ENCODE measurements around the gene GNG12.

GNG12 gene

GRCh38 chr1:67839826-67840225, 6.6 kb upstream of the GNG12 start:
- DNase-seq: no peak

GRCh38 chr1:67838180-67838910, 5.1 kb upstream of the GNG12 start:
- no peak for DNase-seq

GRCh38 chr1:67836769-67837168, 3.5 kb upstream of the GNG12 start:
- DNase-seq: no peak

DNA sequence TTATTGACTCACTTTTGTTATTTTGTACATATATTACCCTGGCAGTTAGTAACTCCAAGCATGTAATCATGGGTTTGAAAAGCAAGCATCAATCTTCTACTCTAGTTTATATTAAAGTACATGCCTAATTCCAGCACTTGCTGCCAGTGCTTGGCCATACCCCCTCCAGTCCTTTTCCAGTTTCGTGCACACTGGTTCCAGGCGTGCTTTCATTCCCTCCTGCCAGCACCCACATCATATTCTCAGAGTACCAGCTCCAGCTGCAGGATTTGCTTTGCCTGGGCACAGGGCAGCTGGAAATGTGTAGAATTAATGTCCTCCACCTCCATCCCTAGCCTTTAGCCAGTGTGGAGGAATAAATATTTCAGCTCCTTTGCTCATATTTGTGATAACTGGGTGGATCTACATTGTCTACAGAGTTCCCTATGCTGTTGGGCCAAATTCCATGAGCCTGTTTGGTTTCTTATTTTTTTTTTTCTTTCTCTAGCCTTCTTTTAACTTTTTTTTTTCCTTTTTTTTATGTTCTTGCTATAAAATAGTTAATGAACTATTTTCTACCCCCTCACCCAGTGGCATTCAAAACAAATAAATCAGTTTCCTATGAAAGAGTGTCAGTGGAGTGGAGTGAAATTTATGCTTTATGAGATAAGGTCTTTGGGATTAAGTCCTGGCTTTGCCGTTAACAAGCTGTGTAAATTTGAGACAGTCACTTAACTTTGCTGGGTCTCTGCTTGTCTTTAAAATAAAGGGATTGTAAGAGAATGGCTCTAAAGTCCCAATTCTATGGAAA, 2.6 kb upstream of the GNG12 start:
- no peak for DNase-seq

DNA sequence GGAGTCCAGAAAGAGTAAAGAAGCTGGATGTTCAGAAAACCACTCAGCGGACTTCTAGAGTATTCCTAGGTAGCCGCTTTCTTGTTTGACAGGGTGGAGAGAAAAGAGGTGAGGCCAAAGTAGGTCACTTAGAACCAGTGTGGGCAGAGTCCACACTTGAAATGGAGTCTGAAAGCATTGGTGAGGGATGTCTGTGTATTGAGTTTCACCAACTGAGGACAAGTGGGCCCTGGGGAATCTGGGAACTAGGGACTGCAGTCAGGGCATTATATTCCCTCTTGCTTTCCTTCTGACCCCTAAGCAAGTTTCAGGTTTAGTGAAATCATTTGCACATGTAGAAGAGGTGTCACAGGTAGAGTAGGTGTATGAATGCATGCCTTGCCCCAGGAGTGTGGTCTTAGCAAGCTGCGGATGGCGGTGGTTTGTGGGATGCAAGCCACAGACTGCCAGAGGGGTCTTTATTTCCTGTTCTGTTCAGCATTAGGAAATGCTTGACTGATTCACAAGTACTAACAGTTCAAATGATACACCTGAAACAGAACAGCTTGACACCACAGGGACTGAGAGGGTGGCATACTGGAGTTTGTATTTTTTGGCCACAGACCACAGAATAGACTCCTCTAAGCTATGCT, 1.1 kb upstream of the GNG12 start:
- DNase-seq: no peak

DNA sequence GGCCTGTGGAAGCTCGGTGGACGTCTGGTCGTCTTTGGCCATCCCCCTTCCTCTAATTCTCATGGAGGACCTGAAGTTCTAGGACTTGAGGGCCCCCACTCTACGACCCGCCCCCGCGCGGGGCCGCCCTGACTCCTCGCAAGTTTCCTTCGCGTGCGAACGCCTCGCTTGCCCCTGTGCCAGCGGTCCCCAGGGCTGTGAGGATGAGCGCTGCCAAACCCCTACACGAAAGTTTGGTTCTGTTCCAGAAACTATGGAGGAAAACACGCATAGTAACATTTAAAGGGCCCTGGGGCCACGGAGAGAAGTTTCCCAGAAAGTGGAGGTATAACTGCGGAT, 304 bp upstream of the GNG12 start:
- DNase-seq: no peak

GRCh38 chr1:67831850-67832513, 1.3 kb downstream of the GNG12 start:
- no peak for DNase-seq

DNA sequence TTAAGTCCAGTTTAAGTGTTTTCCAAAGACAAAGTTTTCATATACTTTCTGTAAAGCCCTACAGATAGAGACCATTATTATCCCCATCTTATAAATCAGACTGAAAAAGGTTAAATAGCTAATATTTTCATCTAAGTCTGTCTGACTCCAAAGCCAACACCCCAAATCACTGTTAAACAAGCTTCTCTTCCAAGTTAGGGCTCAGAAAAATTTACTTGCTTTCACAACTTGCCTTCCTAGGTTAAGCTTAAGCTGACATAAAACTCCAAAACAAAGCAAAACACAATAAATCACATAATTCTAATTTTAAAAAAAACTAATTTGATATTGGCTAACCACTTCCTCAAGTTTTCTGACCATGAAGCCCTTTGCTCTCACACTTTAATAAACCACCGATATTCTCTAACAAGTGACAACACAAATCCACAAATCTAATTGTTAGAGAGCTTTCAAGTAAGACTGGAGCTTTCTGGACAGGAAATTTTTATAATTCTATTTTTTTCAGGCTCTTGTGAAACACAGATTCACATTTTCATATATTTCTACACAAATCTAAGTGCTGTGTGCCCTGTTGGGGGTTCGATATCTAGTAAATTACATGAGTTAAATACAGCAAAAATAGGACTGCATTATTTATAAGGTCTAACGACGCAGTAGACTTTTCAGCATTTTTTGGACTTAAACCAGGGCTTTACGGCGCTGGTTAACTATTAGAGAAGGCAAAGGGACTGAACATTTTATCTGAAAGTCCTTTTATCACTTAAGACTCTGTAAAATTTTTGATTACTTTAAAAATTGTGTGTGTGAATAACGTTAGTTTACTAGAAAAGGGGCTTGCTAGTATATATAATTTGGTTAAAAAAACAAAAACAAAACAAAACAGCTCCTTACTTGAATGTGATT, 2.1 kb downstream of the GNG12 start:
- DNase-seq: no peak

- no peak for DNase-seq
Measured at GRCh38 chr1:67830226-67830625, 3.0 kb downstream of the GNG12 start.

GRCh38 chr1:67827688-67828087, 5.6 kb downstream of the GNG12 start:
- no peak for DNase-seq

GRCh38 chr1:67825591-67825990, 7.7 kb downstream of the GNG12 start:
- no peak for DNase-seq

GRCh38 chr1:67824766-67825165, 8.5 kb downstream of the GNG12 start:
- DNase-seq: no peak

DNA sequence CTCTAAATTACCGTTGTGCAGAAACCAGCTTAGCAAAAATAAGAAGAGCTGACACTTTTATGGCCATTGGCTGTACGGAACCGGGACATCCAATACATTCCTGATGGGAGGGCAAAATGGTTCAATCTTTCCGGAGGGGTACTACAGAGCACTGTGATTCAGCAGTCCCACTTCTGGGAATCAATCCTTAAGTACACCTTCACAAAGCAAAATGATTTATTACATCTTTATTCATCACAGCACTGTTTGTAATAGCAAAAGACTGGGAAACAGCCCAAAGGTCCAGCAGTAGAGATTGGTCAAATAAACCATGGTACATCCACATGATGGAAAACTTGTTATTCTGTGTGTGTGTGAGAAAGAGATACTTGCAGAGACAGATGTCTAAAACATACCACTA, 9.7 kb downstream of the GNG12 start:
- DNase-seq: no peak

DNA sequence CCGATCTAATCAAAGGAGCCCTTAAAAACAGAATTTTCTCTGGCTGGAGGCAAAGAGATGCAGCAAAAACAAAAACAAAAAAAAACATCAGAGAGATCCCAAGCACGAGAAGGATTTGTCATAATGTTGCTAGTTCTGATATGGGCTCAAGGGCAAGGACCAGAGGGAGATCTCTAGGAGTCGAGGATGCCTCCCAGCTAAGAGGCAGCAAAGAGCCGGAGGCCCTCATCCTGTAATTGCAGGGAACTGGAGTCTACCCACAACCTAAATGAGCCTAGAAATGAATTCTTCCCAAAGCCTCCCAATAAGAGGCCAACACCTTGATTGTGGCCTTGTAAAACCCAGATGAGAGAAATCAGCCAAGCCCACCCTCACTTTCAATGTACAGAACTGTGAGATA, 12.0 kb downstream of the GNG12 start:
- DNase-seq: no peak

GRCh38 chr1:67818725-67819301, 14.5 kb downstream of the GNG12 start:
- DNase-seq: no peak

GRCh38 chr1:67818162-67818561, 15.1 kb downstream of the GNG12 start:
- DNase-seq: no peak

GRCh38 chr1:67817319-67817718, 15.9 kb downstream of the GNG12 start:
- DNase-seq: no peak

- no peak for DNase-seq
Measured at GRCh38 chr1:67816506-67816905, 16.8 kb downstream of the GNG12 start.

- DNase-seq: no peak
Measured at GRCh38 chr1:67816095-67816475, 17.2 kb downstream of the GNG12 start.

DNA sequence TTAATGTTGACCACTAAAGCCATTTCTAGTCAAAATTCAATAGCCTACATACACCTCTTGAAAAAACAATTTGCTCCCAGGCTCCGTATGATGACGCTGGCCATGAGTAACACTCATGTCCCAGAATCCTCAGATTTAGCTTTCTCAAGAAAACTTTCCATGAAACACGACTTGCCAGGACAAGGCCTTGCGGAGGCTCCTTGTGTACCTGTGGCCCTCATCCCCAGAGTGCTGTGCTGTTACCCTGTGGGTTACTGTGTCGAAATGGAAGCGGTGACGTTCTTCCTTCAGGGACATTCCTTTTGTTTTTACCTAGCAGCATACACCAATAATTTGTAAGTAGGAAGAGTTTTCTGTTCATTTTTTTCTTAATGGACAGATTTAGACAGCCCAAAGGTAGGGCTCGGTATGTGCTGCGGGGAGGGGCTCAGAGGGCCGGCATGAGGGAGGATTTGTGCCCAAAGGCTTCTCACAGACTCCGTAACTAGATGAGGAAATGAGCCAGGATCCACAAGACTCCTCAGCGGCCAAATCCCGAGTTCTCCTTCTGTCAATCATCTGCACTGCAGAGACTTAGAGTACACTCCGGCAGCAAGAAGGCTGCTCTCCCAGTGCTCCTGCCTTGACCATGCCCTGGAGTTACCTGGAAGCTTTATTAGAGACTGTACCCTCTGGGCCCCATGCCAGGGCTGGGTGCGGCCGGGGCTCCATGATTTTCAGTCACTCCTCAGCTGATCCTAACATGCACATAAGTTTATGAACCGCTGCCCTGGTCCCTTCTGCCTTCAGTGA, 17.8 kb downstream of the GNG12 start:
- no peak for DNase-seq

- DNase-seq: no peak
Measured at GRCh38 chr1:67814121-67814772, 19.0 kb downstream of the GNG12 start.
